ENCODE measurements around the gene ZPBP2. TPM values are rescaled to one million over a fixed set of nuclear protein-coding genes. Genes with fewer than 3 reads are reported as not detected.

ZPBP2 gene
- total RNA-seq, 2 experiments from 2014 or later, result not detected

GRCh38 chr17:39920218-39921210, 52.5 kb downstream of the ZPBP2 start:
- Mint-ChIP-seq H3K36me3 (ENCODE audit: low read depth) (peaks cover 35% of the 10 kb centered on the region), H3K4me1 (ENCODE audit: low read depth) (peaks cover 75% of the 10 kb centered on the region), H3K27me3 (ENCODE audit: low read depth) (no peaks in the 10 kb centered on the region), H3K27ac (peak overlapping the region; percentile 92), H3K9me3 (no peaks in the 10 kb centered on the region), H3K4me3 (peak overlapping the region; percentile 49)
- CTCF ChIA-PET, result interaction anchor here (0.8 kb wide), 1 partner anchor 143 kb away, joined by 3 read pairs; no protein-coding TSS in a partner anchor
- intact Hi-C loops (cut with micrococcal nuclease), result loop anchor here (10.0 kb wide), 1 partner anchor 516 kb away; the partner anchor contains the start of gene FBXL20
- DNase-seq, result peak; percentile 80

GRCh38 chr17:39921323-39921722, 53.3 kb downstream of the ZPBP2 start:
- intact Hi-C loops (cut with micrococcal nuclease), result loop anchor here (10.0 kb wide), 1 partner anchor 517 kb away; the partner anchor contains the start of gene FBXL20
- peak; percentile 57 for DNase-seq
- Mint-ChIP-seq H3K36me3 (ENCODE audit: low read depth) (peaks cover 35% of the 10 kb centered on the region), H3K9me3 (no peaks in the 10 kb centered on the region), H3K27ac (peak overlapping the region; percentile 92), H3K4me1 (ENCODE audit: low read depth) (peaks cover 83% of the 10 kb centered on the region), H3K4me3 (peak overlapping the region; percentile 49), H3K27me3 (ENCODE audit: low read depth) (no peaks in the 10 kb centered on the region)
- CTCF ChIA-PET, result interaction anchor here (0.6 to 1.7 kb wide), 4 partner anchors 18 to 144 kb away, joined by 3 to 8 read pairs (median 4); partner anchors contain the start of gene PSMD3

GRCh38 chr17:39922006-39922405, 54.0 kb downstream of the ZPBP2 start:
- Mint-ChIP-seq H3K9me3 (no peaks in the 10 kb centered on the region), H3K27ac (peak overlapping the region; percentile 92), H3K36me3 (ENCODE audit: low read depth) (peaks cover 34% of the 10 kb centered on the region), H3K4me1 (ENCODE audit: low read depth) (peaks cover 81% of the 10 kb centered on the region), H3K4me3 (no peak overlapping the region), H3K27me3 (ENCODE audit: low read depth) (no peaks in the 10 kb centered on the region)
- intact Hi-C loops (cut with micrococcal nuclease), result loop anchor here (10.0 kb wide), 1 partner anchor 517 kb away; the partner anchor contains the start of gene FBXL20
- CTCF ChIA-PET, result interaction anchor here (0.6 to 1.8 kb wide), 7 partner anchors 17 to 300 kb away, joined by 3 to 8 read pairs (median 4); partner anchors contain the start of gene PSMD3
- no peak for DNase-seq

- CTCF ChIA-PET, result interaction anchor here (0.5 to 1.8 kb wide), 5 partner anchors 163 to 472 kb away, joined by 3 to 4 read pairs (median 3); partner anchors contain the start of gene MED1
- Mint-ChIP-seq H3K4me1 (ENCODE audit: low read depth) (peaks cover 82% of the 10 kb centered on the region), H3K4me3 (no peak overlapping the region), H3K9me3 (no peaks in the 10 kb centered on the region), H3K36me3 (ENCODE audit: low read depth) (peaks cover 32% of the 10 kb centered on the region), H3K27me3 (ENCODE audit: low read depth) (no peaks in the 10 kb centered on the region), H3K27ac (peak overlapping the region; percentile 92)
- no peak for DNase-seq
- intact Hi-C loops (cut with micrococcal nuclease), result loop anchor here (10.0 kb wide), 1 partner anchor 518 kb away; the partner anchor contains the start of gene FBXL20
Observed at GRCh38 chr17:39923230-39923629, 55.2 kb downstream of the ZPBP2 start.

GRCh38 chr17:39923836-39924690, 56.1 kb downstream of the ZPBP2 start:
- Mint-ChIP-seq H3K27ac (peak overlapping the region; percentile 94), H3K9me3 (no peaks in the 10 kb centered on the region), H3K27me3 (ENCODE audit: low read depth) (no peaks in the 10 kb centered on the region), H3K4me1 (ENCODE audit: low read depth) (peaks cover 80% of the 10 kb centered on the region), H3K4me3 (peak overlapping the region; percentile 9), H3K36me3 (ENCODE audit: low read depth) (peaks cover 28% of the 10 kb centered on the region)
- intact Hi-C loops (cut with micrococcal nuclease), result loop anchor here (10.0 kb wide), 1 partner anchor 519 kb away; the partner anchor contains the start of gene FBXL20
- CTCF ChIA-PET, result interaction anchor here (1.8 kb wide), 1 partner anchor 302 kb away, joined by 4 read pairs; no protein-coding TSS in a partner anchor
- DNase-seq, result no peak

GRCh38 chr17:39924691-39925055, 56.7 kb downstream of the ZPBP2 start:
- CTCF ChIA-PET, result interaction anchor here (1.5 kb wide), 1 partner anchor 51 kb away, joined by 3 read pairs; no protein-coding TSS in a partner anchor
- peaks cover 24% of the 10 kb centered on the region for H3K36me3 Mint-ChIP-seq (ENCODE audit: low read depth)
- H3K4me1 Mint-ChIP-seq (ENCODE audit: low read depth), result peaks cover 79% of the 10 kb centered on the region
- H3K27me3 Mint-ChIP-seq (ENCODE audit: low read depth), result no peaks in the 10 kb centered on the region
- peak overlapping the region; percentile 94 for H3K27ac Mint-ChIP-seq
- peak overlapping the region; percentile 98 for H3K4me3 Mint-ChIP-seq
- no peak for DNase-seq
- H3K9me3 Mint-ChIP-seq, result no peaks in the 10 kb centered on the region
- intact Hi-C loops (cut with micrococcal nuclease), result loop anchor here (10.0 kb wide), 1 partner anchor 520 kb away; the partner anchor contains the start of gene FBXL20

- H3K27ac Mint-ChIP-seq, result peak overlapping the region; percentile 94
- peak; percentile 31 for DNase-seq
- H3K36me3 Mint-ChIP-seq (ENCODE audit: low read depth), result peaks cover 20% of the 10 kb centered on the region
- no peaks in the 10 kb centered on the region for H3K9me3 Mint-ChIP-seq
- peak overlapping the region; percentile 98 for H3K4me3 Mint-ChIP-seq
- intact Hi-C loops (cut with micrococcal nuclease), result loop anchor here (1.0 to 10.0 kb wide), 8 partner anchors 15 to 521 kb away; partner anchors contain the start of genes FBXL20, MED24 and STARD3
- CTCF ChIA-PET, result interaction anchor here (0.9 to 1.5 kb wide), 5 partner anchors 9 to 196 kb away, joined by 3 to 5 read pairs (median 3); partner anchors contain the start of genes MIEN1 and PSMD3
- H3K4me1 Mint-ChIP-seq (ENCODE audit: low read depth), result peaks cover 74% of the 10 kb centered on the region
- H3K27me3 Mint-ChIP-seq (ENCODE audit: low read depth), result no peaks in the 10 kb centered on the region
Observed at GRCh38 chr17:39925282-39926134, 57.5 kb downstream of the ZPBP2 start.

- CTCF ChIA-PET, result interaction anchor here (0.9 to 1.5 kb wide), 5 partner anchors 10 to 196 kb away, joined by 3 to 5 read pairs (median 3); partner anchors contain the start of genes MIEN1 and PSMD3
- DNase-seq, result no peak
- peak overlapping the region; percentile 98 for H3K4me3 Mint-ChIP-seq
- peaks cover 20% of the 10 kb centered on the region for H3K36me3 Mint-ChIP-seq (ENCODE audit: low read depth)
- peak overlapping the region; percentile 94 for H3K27ac Mint-ChIP-seq
- H3K27me3 Mint-ChIP-seq (ENCODE audit: low read depth), result no peaks in the 10 kb centered on the region
- H3K9me3 Mint-ChIP-seq, result no peaks in the 10 kb centered on the region
- peaks cover 67% of the 10 kb centered on the region for H3K4me1 Mint-ChIP-seq (ENCODE audit: low read depth)
- intact Hi-C loops (cut with micrococcal nuclease), result loop anchor here (1.0 to 10.0 kb wide), 8 partner anchors 15 to 521 kb away; partner anchors contain the start of genes FBXL20, MED24 and STARD3
Observed at GRCh38 chr17:39926135-39926587, 58.2 kb downstream of the ZPBP2 start.

- intact Hi-C loops (cut with micrococcal nuclease), result loop anchor here (1.0 to 10.0 kb wide), 10 partner anchors 14 to 522 kb away; partner anchors contain the start of genes FBXL20, MED24, PSMD3 and STARD3
- peak; percentile 78 for DNase-seq
- Mint-ChIP-seq H3K4me1 (ENCODE audit: low read depth) (peaks cover 62% of the 10 kb centered on the region), H3K4me3 (peak overlapping the region; percentile 98), H3K27me3 (ENCODE audit: low read depth) (no peaks in the 10 kb centered on the region), H3K36me3 (ENCODE audit: low read depth) (peaks cover 15% of the 10 kb centered on the region), H3K9me3 (no peaks in the 10 kb centered on the region), H3K27ac (peak overlapping the region; percentile 94)
- CTCF ChIA-PET, result interaction anchor here (0.9 to 1.4 kb wide), 3 partner anchors 54 to 197 kb away, joined by 3 to 5 read pairs (median 4); partner anchors contain the start of genes MIEN1 and PSMD3
Observed at GRCh38 chr17:39926588-39927100, 58.6 kb downstream of the ZPBP2 start.

Data from activated naive CD4-positive, alpha-beta T cell treated with anti-CD3 and anti-CD28 coated beads for 36 hours (primary cell).